GM19463 (cell line): ENCODE measurements around the gene HES4.

Experiments
- ATAC-seq: cut with Tn5 transposase; IDR thresholded peaks from one replicate; pipeline ENCODE4 v1.9.1; 2021; ENCODE audit warnings: mild to moderate bottlenecking, moderate library complexity; ENCODE audit not compliant: unreplicated experiment

HES4 gene, protein sequence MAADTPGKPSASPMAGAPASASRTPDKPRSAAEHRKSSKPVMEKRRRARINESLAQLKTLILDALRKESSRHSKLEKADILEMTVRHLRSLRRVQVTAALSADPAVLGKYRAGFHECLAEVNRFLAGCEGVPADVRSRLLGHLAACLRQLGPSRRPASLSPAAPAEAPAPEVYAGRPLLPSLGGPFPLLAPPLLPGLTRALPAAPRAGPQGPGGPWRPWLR

DNA sequence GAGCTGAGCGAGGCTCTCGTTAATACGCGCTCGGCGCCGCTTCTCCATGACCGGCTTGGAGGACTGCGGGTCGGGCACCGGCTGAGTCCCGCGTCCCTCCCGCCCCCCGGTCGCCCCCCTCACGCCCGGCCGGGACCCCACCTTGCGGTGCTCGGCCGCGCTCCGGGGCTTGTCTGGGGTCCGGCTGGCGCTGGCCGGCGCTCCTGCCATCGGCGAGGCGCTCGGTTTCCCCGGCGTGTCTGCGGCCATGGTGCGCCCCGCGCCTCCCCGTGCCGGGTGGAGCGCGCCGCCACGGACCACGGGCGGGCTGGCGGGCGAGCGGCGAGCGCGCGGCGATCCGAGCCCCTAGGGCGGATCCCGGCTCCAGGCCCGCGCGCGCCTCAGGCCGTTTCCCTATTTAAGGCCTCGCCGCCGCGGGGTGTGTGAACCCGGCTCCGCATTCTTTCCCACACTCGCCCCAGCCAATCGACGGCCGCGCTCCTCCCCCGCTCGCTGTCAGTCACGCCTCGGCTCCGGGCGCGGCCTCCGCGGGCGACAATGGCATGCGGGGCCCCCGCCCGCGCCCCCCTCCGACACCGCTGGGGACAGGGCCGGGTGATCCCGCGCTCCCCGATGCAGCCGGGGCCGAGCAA is at the start of gene HES4:
HES4 (minus strand) TSS at position 373 of the 632 bp plus-strand sequence; CDS start at position 249, 124 bp downstream.
- no peak for ATAC-seq

GRCh38 chr1:1048765-1049164 is 48.9 kb upstream of the HES4 start:
- no peak for ATAC-seq

- ATAC-seq = no peak
Observed at GRCh38 chr1:1047963-1048362, 48.1 kb upstream of the HES4 start.

GRCh38 chr1:1047407-1047806 is 47.5 kb upstream of the HES4 start:
- no peak for ATAC-seq

DNA sequence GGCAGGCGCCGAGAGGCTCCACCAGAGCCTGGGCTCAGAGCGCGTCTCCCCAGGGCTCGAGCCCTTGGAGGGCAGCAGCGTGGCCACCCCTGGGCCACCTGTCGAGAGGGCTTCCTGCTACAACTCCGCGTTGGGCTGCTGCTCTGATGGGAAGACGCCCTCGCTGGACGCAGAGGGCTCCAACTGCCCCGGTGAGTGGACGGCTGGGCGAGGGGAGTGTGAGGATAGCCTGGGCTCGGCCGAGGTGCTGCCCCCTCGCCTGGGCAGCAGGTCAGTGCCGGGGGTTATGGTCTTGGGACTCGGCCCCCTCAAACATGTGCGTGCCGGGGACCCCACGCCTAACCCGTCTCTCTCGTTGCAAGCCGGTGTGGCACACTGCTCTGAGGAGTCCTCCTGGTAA is 46.9 kb upstream of the HES4 start:
- ATAC-seq = no peak

DNA sequence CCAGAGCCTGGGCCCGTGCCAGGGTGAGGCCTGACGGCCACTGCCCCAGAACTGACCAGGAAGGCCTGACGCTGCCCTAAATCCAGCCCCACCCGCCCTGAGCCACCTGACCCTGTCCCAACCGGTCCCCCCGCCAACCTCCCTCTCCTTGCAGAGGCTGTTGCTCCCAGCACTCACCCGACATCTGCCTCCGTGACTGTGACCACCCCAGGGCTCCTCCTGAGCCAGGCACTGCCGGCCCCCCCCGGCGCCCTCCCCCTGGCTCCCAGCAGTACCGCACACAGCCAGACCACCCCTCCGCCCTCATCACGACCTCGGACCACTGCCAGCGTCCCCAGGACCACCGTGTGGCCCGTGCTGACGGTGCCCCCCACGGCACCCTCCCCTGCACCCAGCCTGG is 46.3 kb upstream of the HES4 start:
- ATAC-seq = no peak

GRCh38 chr1:1045129-1045528 is 45.2 kb upstream of the HES4 start:
- no peak for ATAC-seq

- ATAC-seq = no peak
Observed at GRCh38 chr1:1044455-1045078, 44.7 kb upstream of the HES4 start.

- ATAC-seq = no peak
Observed at GRCh38 chr1:1043921-1044320, 44.0 kb upstream of the HES4 start.

GRCh38 chr1:1043411-1043810 is 43.5 kb upstream of the HES4 start:
- no peak for ATAC-seq

GRCh38 chr1:1042835-1043234 is 42.9 kb upstream of the HES4 start:
- no peak for ATAC-seq

DNA sequence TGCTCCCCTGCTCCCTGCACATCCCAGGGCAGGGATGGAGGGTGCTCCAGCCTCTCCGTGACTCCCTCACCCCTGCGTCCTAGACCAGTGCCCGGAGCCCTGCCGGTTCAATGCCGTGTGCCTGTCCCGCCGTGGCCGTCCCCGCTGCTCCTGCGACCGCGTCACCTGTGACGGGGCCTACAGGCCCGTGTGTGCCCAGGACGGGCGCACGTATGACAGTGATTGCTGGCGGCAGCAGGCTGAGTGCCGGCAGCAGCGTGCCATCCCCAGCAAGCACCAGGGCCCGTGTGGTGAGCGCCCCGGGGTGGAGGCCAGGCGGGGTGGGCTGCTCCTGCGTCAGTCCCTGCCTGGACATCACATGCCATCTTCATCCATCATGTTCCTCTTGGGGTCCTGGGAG is 42.0 kb upstream of the HES4 start:
- ATAC-seq = no peak

- ATAC-seq = no peak
Observed at GRCh38 chr1:1041092-1041523, 41.2 kb upstream of the HES4 start.

DNA sequence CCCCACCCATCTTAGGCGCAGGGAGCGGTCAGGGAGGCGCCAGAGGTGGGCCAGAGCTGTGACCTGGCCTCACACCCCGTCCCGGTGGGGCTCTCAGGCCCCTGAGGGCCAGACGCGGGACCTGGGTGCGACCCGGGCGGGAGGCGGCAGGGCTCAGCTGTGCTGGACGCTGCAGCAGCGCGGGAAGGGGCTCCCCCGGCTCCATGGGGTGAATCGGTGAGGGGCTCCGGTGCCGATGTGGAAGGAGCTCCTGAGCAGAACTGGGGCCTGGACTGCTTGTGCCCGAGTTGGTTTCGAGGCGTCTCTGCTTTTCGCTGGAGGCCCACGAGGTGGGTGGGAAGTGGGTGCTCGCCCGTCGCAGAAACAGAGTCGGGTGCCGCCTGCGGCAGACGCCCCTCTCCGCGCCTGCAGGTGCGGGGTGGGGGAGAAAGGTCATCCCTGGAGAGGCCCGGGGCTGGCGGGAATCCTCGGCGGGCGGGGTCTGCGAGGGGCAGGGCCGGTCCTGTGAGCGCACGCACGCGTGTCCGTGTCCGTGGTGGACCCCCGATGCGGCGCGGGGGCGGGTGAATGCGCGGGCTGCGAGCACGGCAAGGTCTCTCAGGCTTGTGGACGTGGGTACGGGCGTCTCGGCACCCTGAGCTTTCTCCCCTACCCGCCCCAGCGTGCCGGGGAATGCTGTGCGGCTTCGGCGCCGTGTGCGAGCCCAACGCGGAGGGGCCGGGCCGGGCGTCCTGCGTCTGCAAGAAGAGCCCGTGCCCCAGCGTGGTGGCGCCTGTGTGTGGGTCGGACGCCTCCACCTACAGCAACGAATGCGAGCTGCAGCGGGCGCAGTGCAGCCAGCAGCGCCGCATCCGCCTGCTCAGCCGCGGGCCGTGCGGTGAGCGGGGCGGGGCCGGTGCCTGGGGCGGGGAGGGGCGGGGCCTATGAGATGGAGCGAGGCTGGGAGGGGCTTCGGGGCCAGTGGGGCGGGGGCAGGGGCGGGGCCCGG is 40.4 kb upstream of the HES4 start:
- ATAC-seq = peak; percentile 50

DNA sequence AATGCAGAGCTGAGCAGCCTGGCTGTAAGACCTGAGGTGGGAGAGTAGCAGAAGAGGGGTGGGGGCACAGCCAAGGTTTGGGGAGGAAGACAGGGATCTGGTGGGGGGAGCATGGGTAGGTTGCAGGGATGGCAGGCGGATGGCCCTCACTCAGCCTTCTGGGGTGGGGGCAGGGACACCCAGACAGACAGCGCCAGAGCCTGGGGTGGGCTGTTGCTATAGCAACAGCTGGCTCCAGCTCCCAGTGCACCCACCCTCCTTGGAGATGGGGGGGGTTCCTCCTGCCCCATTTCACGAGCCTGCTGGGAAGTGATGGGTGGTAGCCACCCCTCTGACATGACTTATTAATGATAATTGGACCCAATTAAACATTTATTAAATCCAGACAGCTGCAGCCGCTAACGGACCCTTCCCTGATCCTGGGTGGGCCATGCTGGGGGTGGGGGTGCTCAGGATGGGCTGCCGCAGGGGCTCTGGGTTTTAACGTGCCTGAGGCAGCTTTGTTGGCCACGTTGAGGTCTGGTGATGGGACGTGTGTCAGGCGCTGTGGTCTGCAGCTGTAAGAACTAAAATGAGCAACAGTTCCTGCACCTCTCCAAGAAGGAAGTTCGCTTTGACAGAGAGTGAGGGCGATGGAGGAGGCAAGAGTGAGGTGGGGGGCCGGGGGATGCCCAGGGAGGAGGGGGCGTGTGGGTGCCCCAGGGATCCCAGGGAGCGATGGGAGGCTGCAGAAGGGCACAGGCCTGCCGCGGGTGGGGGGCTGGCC is 39.4 kb upstream of the HES4 start:
- no peak for ATAC-seq

DNA sequence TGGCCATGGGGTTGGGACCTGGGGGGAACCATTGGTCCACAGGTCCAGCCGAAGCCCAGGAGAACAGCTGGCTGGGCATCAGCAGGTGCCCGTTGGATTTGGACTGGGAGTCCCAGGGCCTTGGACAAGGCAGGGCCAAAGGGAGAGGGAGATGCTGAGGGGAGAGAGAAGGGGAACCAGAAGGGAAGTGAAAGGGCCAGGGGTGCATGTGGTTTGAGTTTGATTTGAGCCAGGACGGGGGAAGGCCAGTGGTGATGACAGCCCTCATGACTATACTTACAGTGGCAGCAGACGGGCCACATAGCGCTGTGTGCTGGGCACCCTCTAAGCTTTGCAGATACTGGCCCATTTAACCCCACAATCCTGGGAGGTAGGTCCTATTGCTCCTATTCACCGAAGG is 38.8 kb upstream of the HES4 start:
- peak; percentile 59 for ATAC-seq

DNA sequence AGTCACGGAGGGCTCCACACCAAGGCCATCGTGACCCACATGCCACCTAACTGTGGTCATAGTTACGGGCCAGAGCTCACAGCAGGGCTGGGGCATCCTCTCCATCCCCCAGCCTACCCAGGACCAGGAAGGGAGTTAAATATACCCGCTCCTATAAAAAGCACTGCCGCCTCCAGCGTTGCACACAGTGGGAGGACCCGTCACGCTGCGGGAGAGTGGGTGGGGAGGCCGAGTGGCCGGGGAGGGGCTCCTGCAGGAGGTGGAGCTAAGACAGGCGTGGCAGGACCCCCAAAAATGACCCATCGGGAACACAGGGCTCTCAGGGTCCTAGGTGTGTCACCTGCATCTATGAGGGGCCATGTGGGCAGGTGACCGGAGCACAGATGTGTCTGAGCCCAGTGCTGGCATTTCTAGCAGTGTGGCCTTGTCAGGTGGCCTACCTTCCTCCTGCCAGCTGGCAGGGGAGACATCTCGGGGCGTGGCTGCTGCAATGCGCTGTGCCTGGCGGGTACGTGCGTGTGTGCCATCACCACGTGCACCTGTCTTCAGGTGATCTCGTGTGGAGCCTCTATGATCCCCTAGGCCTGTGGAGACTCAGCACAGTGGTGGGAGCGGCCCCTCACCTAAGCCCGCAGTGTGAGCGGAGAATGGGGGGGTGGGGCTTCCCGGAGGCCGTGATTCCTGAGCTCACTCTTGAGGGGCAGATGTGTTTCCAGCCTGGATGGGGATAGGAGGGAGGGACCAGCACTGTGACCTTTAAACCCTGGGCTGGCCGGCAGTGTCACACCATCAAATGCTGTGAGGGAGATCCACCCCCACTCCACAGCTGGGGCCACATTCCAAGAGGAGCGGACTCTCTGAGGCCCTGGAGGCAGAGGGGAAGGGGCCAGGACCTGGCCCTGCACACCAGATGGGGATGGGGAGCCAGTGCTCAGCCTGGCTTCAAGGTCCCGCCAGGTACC is 37.8 kb upstream of the HES4 start:
- no peak for ATAC-seq

- no peak for ATAC-seq
Observed at GRCh38 chr1:1035291-1035943, 35.5 kb upstream of the HES4 start.

- no peak for ATAC-seq
Observed at GRCh38 chr1:1034439-1034781, 34.5 kb upstream of the HES4 start.
